ENCODE data around the gene VKORC1.

DNA sequence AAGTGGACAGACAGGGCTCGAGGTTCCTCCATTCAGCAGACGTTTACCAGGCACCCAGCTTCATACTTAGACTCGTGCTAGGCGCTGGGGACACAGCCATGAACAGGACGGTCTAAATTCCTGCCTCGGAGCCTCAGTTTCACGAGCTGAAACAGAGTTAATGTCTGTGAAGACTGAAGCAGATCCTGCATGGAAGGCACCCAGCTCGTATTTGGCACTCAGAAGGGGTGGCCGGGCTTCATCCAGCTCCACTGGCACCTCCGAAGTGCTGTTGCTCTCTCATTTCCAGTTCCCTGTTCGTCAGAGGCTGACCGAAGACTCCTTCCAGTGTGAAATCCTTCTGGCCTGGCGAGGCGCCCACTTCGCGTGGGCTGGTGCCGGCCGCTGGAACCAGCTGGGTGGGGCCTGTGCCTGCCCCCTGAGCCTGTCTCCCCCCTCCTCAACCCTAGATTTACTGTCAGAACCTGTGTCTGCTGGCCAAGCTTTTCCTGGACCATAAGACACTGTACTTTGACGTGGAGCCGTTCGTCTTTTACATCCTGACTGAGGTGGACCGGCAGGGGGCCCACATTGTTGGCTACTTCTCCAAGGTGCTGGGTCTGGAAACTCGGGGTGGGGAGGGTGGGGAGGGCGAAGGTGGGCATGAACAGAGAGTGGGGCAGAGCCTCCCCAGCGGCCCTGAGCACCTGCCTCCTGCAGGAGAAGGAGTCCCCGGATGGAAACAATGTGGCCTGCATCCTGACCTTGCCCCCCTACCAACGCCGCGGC is 35.2 kb upstream of the VKORC1 start:
- TF ChIP-seq POLR2AphosphoS5 (IDR thresholded peaks at IDR 0.05; ENCODE audit: insufficient read depth in 1 of 2, low read depth in 1 of 2) = no peak
- TF ChIP-seq, protein P1, sequence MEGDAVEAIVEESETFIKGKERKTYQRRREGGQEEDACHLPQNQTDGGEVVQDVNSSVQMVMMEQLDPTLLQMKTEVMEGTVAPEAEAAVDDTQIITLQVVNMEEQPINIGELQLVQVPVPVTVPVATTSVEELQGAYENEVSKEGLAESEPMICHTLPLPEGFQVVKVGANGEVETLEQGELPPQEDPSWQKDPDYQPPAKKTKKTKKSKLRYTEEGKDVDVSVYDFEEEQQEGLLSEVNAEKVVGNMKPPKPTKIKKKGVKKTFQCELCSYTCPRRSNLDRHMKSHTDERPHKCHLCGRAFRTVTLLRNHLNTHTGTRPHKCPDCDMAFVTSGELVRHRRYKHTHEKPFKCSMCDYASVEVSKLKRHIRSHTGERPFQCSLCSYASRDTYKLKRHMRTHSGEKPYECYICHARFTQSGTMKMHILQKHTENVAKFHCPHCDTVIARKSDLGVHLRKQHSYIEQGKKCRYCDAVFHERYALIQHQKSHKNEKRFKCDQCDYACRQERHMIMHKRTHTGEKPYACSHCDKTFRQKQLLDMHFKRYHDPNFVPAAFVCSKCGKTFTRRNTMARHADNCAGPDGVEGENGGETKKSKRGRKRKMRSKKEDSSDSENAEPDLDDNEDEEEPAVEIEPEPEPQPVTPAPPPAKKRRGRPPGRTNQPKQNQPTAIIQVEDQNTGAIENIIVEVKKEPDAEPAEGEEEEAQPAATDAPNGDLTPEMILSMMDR (IDR thresholded peaks at IDR 0.05) = no peak
